GM19193 (cell line): ENCODE data around the gene TPSD1.
A peak's percentile ranks its signal among the peaks of the same experiment; 100 is the strongest.

Source experiments
- POLR2A ChIP-seq: IDR thresholded peaks from 4 replicates; pipeline ENCODE4 v1.6.1; 2011; ENCODE audit not compliant: insufficient read depth, insufficient read length; ENCODE audit errors: extremely low read depth

Gene TPSD1

GRCh38 chr16:1293921-1294656 lies 38.2 kb downstream of the TPSD1 start:
- TF ChIP-seq POLR2A: no peak

- TF ChIP-seq POLR2A: no peak
These were observed 39.6 kb downstream of the TPSD1 start for GRCh38 chr16:1295465-1295864.

DNA sequence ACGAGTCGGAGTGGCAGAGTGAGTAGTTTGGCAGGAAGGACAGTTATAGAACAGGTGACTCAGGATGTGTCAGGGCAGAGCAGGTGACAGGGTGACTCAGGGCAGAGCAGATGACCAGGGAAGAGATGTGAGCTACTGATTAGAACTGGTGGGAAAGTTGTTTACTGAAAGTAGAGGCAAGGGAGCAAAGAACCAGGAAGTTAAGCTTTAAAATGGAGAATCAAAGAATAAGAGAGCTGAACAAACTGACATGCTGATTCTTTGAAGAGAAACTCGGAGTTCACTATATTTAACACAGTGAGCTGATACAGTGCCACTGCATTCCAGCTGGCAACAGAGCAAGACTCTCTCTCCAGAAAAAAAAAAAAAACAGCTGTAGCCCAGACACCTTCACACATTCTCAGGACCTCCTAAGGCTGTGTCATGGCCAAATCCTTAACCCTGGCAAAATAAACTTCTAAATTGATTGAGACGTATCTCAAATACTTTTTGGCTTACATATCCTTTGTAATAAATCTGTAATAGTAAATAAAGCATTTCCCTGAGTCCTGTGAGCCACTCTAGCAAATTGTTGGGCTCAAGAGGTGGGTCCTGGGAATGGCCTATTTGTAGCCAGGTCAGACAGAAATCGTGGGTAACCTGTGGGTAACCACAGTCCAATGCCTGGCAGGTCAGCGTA lies 41.3 kb downstream of the TPSD1 start:
- TF ChIP-seq POLR2A: no peak

- no peak for TF ChIP-seq POLR2A
These were observed 42.5 kb downstream of the TPSD1 start for GRCh38 chr16:1298406-1298805.

- TF ChIP-seq POLR2A: no peak
These were observed 43.4 kb downstream of the TPSD1 start for GRCh38 chr16:1299012-1299867.

GRCh38 chr16:1299868-1300203 lies 44.0 kb downstream of the TPSD1 start:
- no peak for TF ChIP-seq POLR2A

DNA sequence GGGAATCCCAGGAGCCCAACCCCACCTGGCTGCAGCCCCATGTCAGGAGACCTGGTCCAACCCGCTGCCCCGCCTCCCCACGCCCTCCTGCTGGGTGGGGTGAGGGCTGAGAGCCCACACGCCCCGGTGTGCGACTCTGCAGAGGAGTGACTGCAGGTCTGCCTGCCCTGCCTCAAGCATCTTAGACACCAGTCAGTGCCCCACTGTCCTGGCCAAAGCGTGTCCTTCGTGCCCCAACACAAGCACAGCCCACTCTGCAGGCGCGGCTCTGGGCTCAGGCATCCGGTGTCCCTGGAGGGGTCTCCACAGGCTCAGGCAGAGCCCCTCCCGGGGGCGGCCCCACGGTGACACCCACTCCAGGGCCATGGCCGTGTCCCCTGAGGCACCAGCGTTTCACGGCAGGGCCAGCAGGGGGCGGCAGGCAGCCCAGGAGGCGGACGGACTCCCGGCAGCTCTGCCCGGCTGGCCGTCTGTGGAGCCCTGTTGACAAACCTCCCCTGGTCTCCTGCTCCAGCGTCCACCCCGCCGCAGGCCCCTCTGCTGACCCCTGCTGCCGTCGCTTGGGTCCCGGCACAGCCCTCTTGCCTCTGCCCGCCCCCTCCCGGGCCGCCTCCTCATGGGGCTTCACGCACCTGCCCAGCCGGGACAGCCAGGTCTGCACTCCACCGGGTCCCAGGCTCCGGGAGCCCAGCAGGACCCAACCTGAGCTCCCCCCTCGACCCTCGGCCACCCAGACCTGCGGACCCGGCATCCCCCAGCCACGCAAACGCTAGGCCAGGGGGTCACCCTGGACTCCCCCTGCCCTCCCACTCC lies 45.0 kb downstream of the TPSD1 start:
- TF ChIP-seq POLR2A: no peak

GRCh38 chr16:1301562-1301961 lies 45.7 kb downstream of the TPSD1 start:
- no peak for TF ChIP-seq POLR2A

DNA sequence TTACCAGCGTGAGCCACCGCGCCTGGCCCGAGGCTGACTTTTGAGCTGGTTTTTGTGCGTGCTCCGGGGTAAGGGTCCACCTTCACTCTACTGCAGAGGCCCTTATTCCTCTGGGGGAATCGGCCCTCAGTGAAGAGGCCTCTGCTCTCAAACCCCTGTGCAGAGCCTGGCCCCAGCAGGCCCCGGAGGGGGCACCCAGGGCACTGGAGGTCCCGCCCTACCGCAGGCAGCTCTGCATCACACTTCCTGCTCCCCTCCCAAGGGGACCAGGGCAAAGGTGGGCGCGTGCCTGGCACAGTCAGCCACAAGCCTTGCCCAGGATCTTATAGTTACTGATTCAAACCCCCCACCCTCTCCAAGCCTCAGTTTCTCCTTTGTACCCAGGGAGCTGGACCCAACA lies 50.0 kb downstream of the TPSD1 start:
- no peak for TF ChIP-seq POLR2A

- no peak for TF ChIP-seq POLR2A
These were observed 50.5 kb downstream of the TPSD1 start for GRCh38 chr16:1306334-1306733.

- peak; percentile 67 for TF ChIP-seq POLR2A
These were observed 52.4 kb downstream of the TPSD1 start for GRCh38 chr16:1308036-1308976.
